Measurements from ENCODE around the gene ASTL. TPM values are rescaled to one million over a fixed set of nuclear protein-coding genes. Genes with fewer than 3 reads are reported as not detected.

Gene ASTL
- total RNA-seq, 1 donor from 2014 or later, result not detected

DNA sequence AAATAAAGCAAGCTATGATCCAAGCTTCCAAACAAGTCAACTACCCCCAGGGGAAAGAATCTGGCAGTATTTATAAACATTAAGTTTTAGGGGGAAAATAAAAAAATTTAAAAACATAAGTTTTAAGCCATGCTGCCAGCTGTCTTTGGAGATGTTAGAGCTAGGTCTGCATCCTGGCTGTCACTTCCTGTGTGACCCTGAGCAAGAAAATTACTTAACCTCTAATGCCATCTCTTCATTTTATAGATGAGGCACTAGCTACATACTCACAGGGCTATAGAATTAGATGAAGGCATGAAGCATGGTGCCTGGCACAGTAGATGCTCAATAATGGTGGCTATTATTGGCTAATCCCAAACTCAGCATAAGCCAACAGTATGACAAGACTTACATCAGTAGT, 42.2 kb upstream of the ASTL start:
- no peak overlapping the region for H3K4me2 ChIP-seq
- no peaks in the 10 kb centered on the region for H3K4me1 ChIP-seq
- H3K4me3 ChIP-seq, result no peak overlapping the region
- H3K79me2 ChIP-seq (ENCODE audit: low read depth), result no peaks in the 10 kb centered on the region
- TF ChIP-seq EZH2 (IDR thresholded peaks at IDR 0.05) (no peak), EZH2phosphoT487 (IDR thresholded peaks at IDR 0.05) (no peak)
- TF ChIP-seq, protein P1, sequence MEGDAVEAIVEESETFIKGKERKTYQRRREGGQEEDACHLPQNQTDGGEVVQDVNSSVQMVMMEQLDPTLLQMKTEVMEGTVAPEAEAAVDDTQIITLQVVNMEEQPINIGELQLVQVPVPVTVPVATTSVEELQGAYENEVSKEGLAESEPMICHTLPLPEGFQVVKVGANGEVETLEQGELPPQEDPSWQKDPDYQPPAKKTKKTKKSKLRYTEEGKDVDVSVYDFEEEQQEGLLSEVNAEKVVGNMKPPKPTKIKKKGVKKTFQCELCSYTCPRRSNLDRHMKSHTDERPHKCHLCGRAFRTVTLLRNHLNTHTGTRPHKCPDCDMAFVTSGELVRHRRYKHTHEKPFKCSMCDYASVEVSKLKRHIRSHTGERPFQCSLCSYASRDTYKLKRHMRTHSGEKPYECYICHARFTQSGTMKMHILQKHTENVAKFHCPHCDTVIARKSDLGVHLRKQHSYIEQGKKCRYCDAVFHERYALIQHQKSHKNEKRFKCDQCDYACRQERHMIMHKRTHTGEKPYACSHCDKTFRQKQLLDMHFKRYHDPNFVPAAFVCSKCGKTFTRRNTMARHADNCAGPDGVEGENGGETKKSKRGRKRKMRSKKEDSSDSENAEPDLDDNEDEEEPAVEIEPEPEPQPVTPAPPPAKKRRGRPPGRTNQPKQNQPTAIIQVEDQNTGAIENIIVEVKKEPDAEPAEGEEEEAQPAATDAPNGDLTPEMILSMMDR (IDR thresholded peaks at IDR 0.05), result no peak
- Mint-ChIP-seq H3K4me1 (no peaks in the 10 kb centered on the region), H3K36me3 (peaks cover 8% of the 10 kb centered on the region), H3K9me3 (no peaks in the 10 kb centered on the region), H3K27ac (no peak overlapping the region), H3K27me3 (ENCODE audit: insufficient read depth, low read depth) (peaks cover 2% of the 10 kb centered on the region), H3K4me3 (no peak overlapping the region)
- H3K36me3 ChIP-seq, result no peaks in the 10 kb centered on the region
- no peak overlapping the region for H3K9ac ChIP-seq
- no peak overlapping the region for H3K27ac ChIP-seq
- peaks cover 8% of the 10 kb centered on the region for H3F3A ChIP-seq (ENCODE audit: low read depth)
- DNase-seq (ENCODE audit: low spot score), result no peak
- H3K27me3 ChIP-seq, result no peaks in the 10 kb centered on the region
- no peak overlapping the region for H2AFZ ChIP-seq (replicated peaks)
- H4K20me1 ChIP-seq (ENCODE audit: low read depth), result no peaks in the 10 kb centered on the region
- no peaks in the 10 kb centered on the region for H3K9me3 ChIP-seq (ENCODE audit: low read depth)

DNA sequence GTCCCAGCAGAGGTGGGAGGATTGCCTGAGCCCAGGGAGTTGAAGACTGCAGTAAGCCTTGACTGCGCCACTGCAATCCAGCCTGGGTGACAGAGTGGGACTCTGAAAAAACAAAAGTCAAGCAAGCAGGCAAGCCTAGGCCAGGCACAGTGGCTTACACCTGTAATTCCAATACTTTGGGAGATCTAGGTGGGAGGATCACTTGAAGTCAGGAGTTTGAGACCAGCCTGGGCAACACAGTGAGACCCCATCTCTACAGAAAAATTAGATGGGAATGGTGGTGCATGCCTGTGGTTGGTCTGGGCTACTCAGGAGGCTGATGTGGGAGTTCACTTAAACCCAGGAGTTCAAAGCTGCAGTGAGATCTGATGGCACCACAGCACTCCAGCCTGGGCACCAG, 41.7 kb upstream of the ASTL start:
- no peaks in the 10 kb centered on the region for H3K27me3 ChIP-seq
- Mint-ChIP-seq H3K36me3 (peaks cover 3% of the 10 kb centered on the region), H3K27me3 (ENCODE audit: insufficient read depth, low read depth) (peaks cover 2% of the 10 kb centered on the region), H3K9me3 (no peaks in the 10 kb centered on the region), H3K27ac (no peak overlapping the region), H3K4me1 (no peaks in the 10 kb centered on the region), H3K4me3 (no peak overlapping the region)
- H3K4me1 ChIP-seq, result no peaks in the 10 kb centered on the region
- no peaks in the 10 kb centered on the region for H4K20me1 ChIP-seq (ENCODE audit: low read depth)
- no peak overlapping the region for H3K4me3 ChIP-seq
- no peak overlapping the region for H3K4me2 ChIP-seq
- no peak overlapping the region for H2AFZ ChIP-seq (replicated peaks)
- no peaks in the 10 kb centered on the region for H3K79me2 ChIP-seq (ENCODE audit: low read depth)
- no peak for DNase-seq (ENCODE audit: low spot score)
- no peak overlapping the region for H3K27ac ChIP-seq
- H3K9ac ChIP-seq, result no peak overlapping the region
- peaks cover 4% of the 10 kb centered on the region for H3F3A ChIP-seq (ENCODE audit: low read depth)
- H3K36me3 ChIP-seq, result no peaks in the 10 kb centered on the region
- no peaks in the 10 kb centered on the region for H3K9me3 ChIP-seq (ENCODE audit: low read depth)
- no peak for TF ChIP-seq EZH2phosphoT487 (IDR thresholded peaks at IDR 0.05)
- no peak for TF ChIP-seq EZH2 (IDR thresholded peaks at IDR 0.05)
- TF ChIP-seq, protein P1 (IDR thresholded peaks at IDR 0.05), result no peak

DNA sequence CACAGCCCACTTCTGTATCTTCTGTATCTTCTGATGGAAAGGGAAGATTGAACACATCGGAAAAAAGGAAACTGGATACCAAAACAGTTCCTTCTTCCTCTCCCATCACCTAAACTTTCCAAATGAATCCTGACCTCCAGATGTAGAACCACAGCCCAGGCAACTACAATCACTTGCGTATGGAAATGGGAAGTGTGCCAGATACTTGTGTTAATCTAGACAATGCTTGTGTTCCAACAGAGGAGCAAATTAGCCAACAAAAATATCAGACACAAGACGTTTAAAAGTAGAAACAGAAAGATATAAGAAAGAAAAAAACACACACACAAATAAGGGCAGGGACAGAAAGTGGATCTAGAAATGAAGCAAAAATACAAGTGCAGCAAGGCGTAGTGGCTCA, 38.4 kb upstream of the ASTL start:
- Histone ChIP-seq H3K9me3 (ENCODE audit: low read depth) (no peaks in the 10 kb centered on the region), H3K9ac (no peak overlapping the region), H3K27ac (no peak overlapping the region), H3K4me3 (no peak overlapping the region), H4K20me1 (ENCODE audit: low read depth) (no peaks in the 10 kb centered on the region), H3F3A (ENCODE audit: low read depth) (no peaks in the 10 kb centered on the region), H3K4me1 (no peaks in the 10 kb centered on the region), H3K27me3 (no peaks in the 10 kb centered on the region), H3K79me2 (ENCODE audit: low read depth) (no peaks in the 10 kb centered on the region), H3K36me3 (no peaks in the 10 kb centered on the region), H3K4me2 (no peak overlapping the region), H2AFZ (replicated peaks) (no peak overlapping the region)
- Mint-ChIP-seq H3K27ac (no peak overlapping the region), H3K9me3 (no peaks in the 10 kb centered on the region), H3K36me3 (no peaks in the 10 kb centered on the region), H3K27me3 (ENCODE audit: insufficient read depth, low read depth) (peaks cover 2% of the 10 kb centered on the region), H3K4me3 (no peak overlapping the region), H3K4me1 (no peaks in the 10 kb centered on the region)
- DNase-seq (ENCODE audit: low spot score), result no peak
- no peak for TF ChIP-seq EZH2phosphoT487 (IDR thresholded peaks at IDR 0.05)
- TF ChIP-seq EZH2 (IDR thresholded peaks at IDR 0.05), result no peak
- TF ChIP-seq, protein P1 (IDR thresholded peaks at IDR 0.05), result no peak

Data from neural progenitor cell (in vitro differentiated cells).